ENCODE measurements around the gene DDN. TPM values are rescaled to one million over a fixed set of nuclear protein-coding genes. Genes with fewer than 3 reads are reported as not detected.

The DDN gene
- total RNA-seq, 1 experiment from 2014 or later: 3.5 TPM

GRCh38 chr12:49036029-49036428 lies 36.9 kb upstream of the DDN start:
- Histone ChIP-seq H3K79me2 (ENCODE audit: low read length) (no peaks in the 10 kb centered on the region), H3K9me3 (ENCODE audit: low read length) (no peaks in the 10 kb centered on the region), H3K27me3 (ENCODE audit: low read length) (no peaks in the 10 kb centered on the region), H3K4me2 (ENCODE audit: low read length) (no peak overlapping the region), H3K4me1 (ENCODE audit: insufficient read depth, low read length) (no peaks in the 10 kb centered on the region), H3K36me3 (ENCODE audit: low read depth, low read length) (peaks cover 62% of the 10 kb centered on the region), H3K4me3 (ENCODE audit: low read length) (no peak overlapping the region), H2AFZ (ENCODE audit: low read length) (no peak overlapping the region), H3K9ac (ENCODE audit: low read length) (no peak overlapping the region), H3F3A (ENCODE audit: low read length, unreplicated experiment) (no peaks in the 10 kb centered on the region), H3K27ac (ENCODE audit: low read length) (no peak overlapping the region), H3K9me2 (replicated peaks; ENCODE audit: low read length) (no peaks in the 10 kb centered on the region), H4K20me1 (ENCODE audit: low read length) (no peaks in the 10 kb centered on the region)
- POLR2A ChIA-PET (ENCODE audit: unreplicated experiment): no interaction called here
- TF ChIP-seq CTCF (conservative IDR thresholded peaks at IDR 0.05; ENCODE audit: low read depth, low read length) (no peak), EZH2phosphoT487 (IDR thresholded peaks at IDR 0.05; ENCODE audit: borderline replicate concordance, low read length) (no peak), EZH2 (IDR thresholded peaks at IDR 0.05; ENCODE audit: low read length, unreplicated experiment) (no peak)
- BruUV-seq (replicated peaks): no TSS peak
- ATAC-seq: no peak
- DNase-seq: no peak
- CTCF ChIA-PET: no interaction called here
- intact Hi-C loops (cut with micrococcal nuclease): no loop called here

- DNase-seq (no peak), ATAC-seq (no peak)
- Histone ChIP-seq H3K36me3 (ENCODE audit: low read depth, low read length) (peaks cover 50% of the 10 kb centered on the region), H3K9me2 (replicated peaks; ENCODE audit: low read length) (no peaks in the 10 kb centered on the region), H3K79me2 (ENCODE audit: low read length) (no peaks in the 10 kb centered on the region), H3K27ac (ENCODE audit: low read length) (no peak overlapping the region), H4K20me1 (ENCODE audit: low read length) (no peaks in the 10 kb centered on the region), H3K27me3 (ENCODE audit: low read length) (no peaks in the 10 kb centered on the region), H3K9ac (ENCODE audit: low read length) (no peak overlapping the region), H3K9me3 (ENCODE audit: low read length) (no peaks in the 10 kb centered on the region), H3K4me2 (ENCODE audit: low read length) (no peak overlapping the region), H2AFZ (ENCODE audit: low read length) (no peak overlapping the region), H3K4me1 (ENCODE audit: insufficient read depth, low read length) (no peaks in the 10 kb centered on the region), H3K4me3 (ENCODE audit: low read length) (no peak overlapping the region), H3F3A (ENCODE audit: low read length, unreplicated experiment) (no peaks in the 10 kb centered on the region)
- ChIA-PET CTCF (no interaction called here), POLR2A (ENCODE audit: unreplicated experiment) (no interaction called here)
- intact Hi-C loops (cut with micrococcal nuclease): no loop called here
- no TSS peak for BruUV-seq (replicated peaks)
- no peak for TF ChIP-seq EZH2 (IDR thresholded peaks at IDR 0.05; ENCODE audit: low read length, unreplicated experiment)
- TF ChIP-seq CTCF (conservative IDR thresholded peaks at IDR 0.05; ENCODE audit: low read depth, low read length): no peak
- TF ChIP-seq EZH2phosphoT487 (IDR thresholded peaks at IDR 0.05; ENCODE audit: borderline replicate concordance, low read length): no peak
Observed at GRCh38 chr12:49034286-49034622, 35.1 kb upstream of the DDN start.

GRCh38 chr12:49033611-49034285 lies 34.6 kb upstream of the DDN start:
- no peaks in the 10 kb centered on the region for H3K9me2 ChIP-seq (replicated peaks; ENCODE audit: low read length)
- CTCF ChIA-PET: no interaction called here
- intact Hi-C loops (cut with micrococcal nuclease): no loop called here
- POLR2A ChIA-PET (ENCODE audit: unreplicated experiment): no interaction called here
- no peak overlapping the region for H3K4me2 ChIP-seq (ENCODE audit: low read length)
- no peak for TF ChIP-seq CTCF (conservative IDR thresholded peaks at IDR 0.05; ENCODE audit: low read depth, low read length)
- no peak for TF ChIP-seq EZH2 (IDR thresholded peaks at IDR 0.05; ENCODE audit: low read length, unreplicated experiment)
- TF ChIP-seq EZH2phosphoT487 (IDR thresholded peaks at IDR 0.05; ENCODE audit: borderline replicate concordance, low read length): no peak
- BruUV-seq (replicated peaks): no TSS peak
- H3K9ac ChIP-seq (ENCODE audit: low read length): no peak overlapping the region
- no peaks in the 10 kb centered on the region for H3K4me1 ChIP-seq (ENCODE audit: insufficient read depth, low read length)
- no peaks in the 10 kb centered on the region for H3F3A ChIP-seq (ENCODE audit: low read length, unreplicated experiment)
- no peaks in the 10 kb centered on the region for H3K27me3 ChIP-seq (ENCODE audit: low read length)
- H2AFZ ChIP-seq (ENCODE audit: low read length): no peak overlapping the region
- no peak overlapping the region for H3K4me3 ChIP-seq (ENCODE audit: low read length)
- DNase-seq: no peak
- no peaks in the 10 kb centered on the region for H3K9me3 ChIP-seq (ENCODE audit: low read length)
- no peak overlapping the region for H3K27ac ChIP-seq (ENCODE audit: low read length)
- no peaks in the 10 kb centered on the region for H4K20me1 ChIP-seq (ENCODE audit: low read length)
- ATAC-seq: no peak
- H3K79me2 ChIP-seq (ENCODE audit: low read length): no peaks in the 10 kb centered on the region
- peaks cover 52% of the 10 kb centered on the region for H3K36me3 ChIP-seq (ENCODE audit: low read depth, low read length)

All from PC-3 (cell line).